ENCODE results near the gene SBK3.

- TF ChIP-seq, protein P1, sequence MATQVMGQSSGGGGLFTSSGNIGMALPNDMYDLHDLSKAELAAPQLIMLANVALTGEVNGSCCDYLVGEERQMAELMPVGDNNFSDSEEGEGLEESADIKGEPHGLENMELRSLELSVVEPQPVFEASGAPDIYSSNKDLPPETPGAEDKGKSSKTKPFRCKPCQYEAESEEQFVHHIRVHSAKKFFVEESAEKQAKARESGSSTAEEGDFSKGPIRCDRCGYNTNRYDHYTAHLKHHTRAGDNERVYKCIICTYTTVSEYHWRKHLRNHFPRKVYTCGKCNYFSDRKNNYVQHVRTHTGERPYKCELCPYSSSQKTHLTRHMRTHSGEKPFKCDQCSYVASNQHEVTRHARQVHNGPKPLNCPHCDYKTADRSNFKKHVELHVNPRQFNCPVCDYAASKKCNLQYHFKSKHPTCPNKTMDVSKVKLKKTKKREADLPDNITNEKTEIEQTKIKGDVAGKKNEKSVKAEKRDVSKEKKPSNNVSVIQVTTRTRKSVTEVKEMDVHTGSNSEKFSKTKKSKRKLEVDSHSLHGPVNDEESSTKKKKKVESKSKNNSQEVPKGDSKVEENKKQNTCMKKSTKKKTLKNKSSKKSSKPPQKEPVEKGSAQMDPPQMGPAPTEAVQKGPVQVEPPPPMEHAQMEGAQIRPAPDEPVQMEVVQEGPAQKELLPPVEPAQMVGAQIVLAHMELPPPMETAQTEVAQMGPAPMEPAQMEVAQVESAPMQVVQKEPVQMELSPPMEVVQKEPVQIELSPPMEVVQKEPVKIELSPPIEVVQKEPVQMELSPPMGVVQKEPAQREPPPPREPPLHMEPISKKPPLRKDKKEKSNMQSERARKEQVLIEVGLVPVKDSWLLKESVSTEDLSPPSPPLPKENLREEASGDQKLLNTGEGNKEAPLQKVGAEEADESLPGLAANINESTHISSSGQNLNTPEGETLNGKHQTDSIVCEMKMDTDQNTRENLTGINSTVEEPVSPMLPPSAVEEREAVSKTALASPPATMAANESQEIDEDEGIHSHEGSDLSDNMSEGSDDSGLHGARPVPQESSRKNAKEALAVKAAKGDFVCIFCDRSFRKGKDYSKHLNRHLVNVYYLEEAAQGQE (IDR thresholded peaks at IDR 0.05; ENCODE audit: insufficient read depth in 1 of 2, low read depth in 2 of 2, low read length in 1 of 2), result no peak
- TF ChIP-seq, protein P2, sequence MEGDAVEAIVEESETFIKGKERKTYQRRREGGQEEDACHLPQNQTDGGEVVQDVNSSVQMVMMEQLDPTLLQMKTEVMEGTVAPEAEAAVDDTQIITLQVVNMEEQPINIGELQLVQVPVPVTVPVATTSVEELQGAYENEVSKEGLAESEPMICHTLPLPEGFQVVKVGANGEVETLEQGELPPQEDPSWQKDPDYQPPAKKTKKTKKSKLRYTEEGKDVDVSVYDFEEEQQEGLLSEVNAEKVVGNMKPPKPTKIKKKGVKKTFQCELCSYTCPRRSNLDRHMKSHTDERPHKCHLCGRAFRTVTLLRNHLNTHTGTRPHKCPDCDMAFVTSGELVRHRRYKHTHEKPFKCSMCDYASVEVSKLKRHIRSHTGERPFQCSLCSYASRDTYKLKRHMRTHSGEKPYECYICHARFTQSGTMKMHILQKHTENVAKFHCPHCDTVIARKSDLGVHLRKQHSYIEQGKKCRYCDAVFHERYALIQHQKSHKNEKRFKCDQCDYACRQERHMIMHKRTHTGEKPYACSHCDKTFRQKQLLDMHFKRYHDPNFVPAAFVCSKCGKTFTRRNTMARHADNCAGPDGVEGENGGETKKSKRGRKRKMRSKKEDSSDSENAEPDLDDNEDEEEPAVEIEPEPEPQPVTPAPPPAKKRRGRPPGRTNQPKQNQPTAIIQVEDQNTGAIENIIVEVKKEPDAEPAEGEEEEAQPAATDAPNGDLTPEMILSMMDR (IDR thresholded peaks at IDR 0.05), result no peak
- TF ChIP-seq SIN3A (IDR thresholded peaks at IDR 0.05; ENCODE audit: borderline replicate concordance, insufficient read depth, low read depth, low read length), result no peak
- TF ChIP-seq POLR2AphosphoS5 (IDR thresholded peaks at IDR 0.05; ENCODE audit: low read depth, low read length), result no peak
- TF ChIP-seq TCF7L2 (IDR thresholded peaks at IDR 0.05; ENCODE audit: low read depth, low read length), result no peak
Observed at GRCh38 chr19:55537741-55538111, 7.6 kb downstream of the SBK3 start.
